Pons (tissue), 1 donor: ENCODE data around the gene CCDC43.

Source experiments
- DNase-seq: peaks from one replicate; pipeline ENCODE4 v3.0.0-alpha.2; 2016; ENCODE audit warnings: low spot score

The CCDC43 gene

GRCh38 chr17:44627513-44628242 lies 61.9 kb downstream of the CCDC43 start:
- DNase-seq = no peak
